GM12878 (cell line): Measurements from ENCODE around the gene PITPNB.

ENCODE experiments used
- CTCF ChIP-seq, 3 experiments: IDR thresholded peaks in 2 of 3; conservative IDR thresholded peaks in 1 of 3; 2 replicates each; pipeline ENCODE4 v1.5.1; 2011; ENCODE audit warnings: low read depth in 3 of 3, low read length in 3 of 3, mild to moderate bottlenecking in 3 of 3, control low read depth in 2 of 3, moderate library complexity in 2 of 3, inconsistent platforms in 1 of 3, mixed read lengths in 1 of 3; ENCODE audit not compliant: control insufficient read depth in 2 of 3, insufficient read depth in 1 of 3; ENCODE audit errors: extremely low read depth in 1 of 3
- E2F4 ChIP-seq: IDR thresholded peaks from 2 replicates; pipeline ENCODE4 v1.6.1; 2012; ENCODE audit warnings: low read depth, low read length, improper control_type of control experiment
- EZH2 ChIP-seq: IDR thresholded peaks from 2 replicates; pipeline ENCODE4 v1.6.1; 2012; ENCODE audit warnings: low read depth, mild to moderate bottlenecking, control low read depth, inconsistent platforms, low read length, borderline replicate concordance; ENCODE audit not compliant: control insufficient read depth
- HDAC6 ChIP-seq: fragments of 200-600 bp; sonication (generic); IDR thresholded peaks from one replicate; pipeline ENCODE4 v1.8.0; 2017; ENCODE audit warnings: antibody characterized with exemption; ENCODE audit not compliant: unreplicated experiment
- KDM1A ChIP-seq: fragments of 200-600 bp; sonication (generic); IDR thresholded peaks from 2 replicates; pipeline ENCODE4 v1.6.1; 2016; ENCODE audit warnings: borderline replicate concordance
- PKNOX1 ChIP-seq: fragments of 450-650 bp; IDR thresholded peaks from 2 replicates; pipeline ENCODE4 v1.6.1; 2016; ENCODE audit warnings: mild to moderate bottlenecking
- POLR2AphosphoS5 ChIP-seq: IDR thresholded peaks from 2 replicates; pipeline ENCODE4 v1.6.1; 2011; ENCODE audit warnings: mild to moderate bottlenecking, low read length, inconsistent platforms
- RBBP5 ChIP-seq: fragments of 200-600 bp; sonication (generic); conservative IDR thresholded peaks from 2 replicates; pipeline ENCODE4 v1.6.1; 2016
- SUZ12 ChIP-seq: fragments of 200-600 bp; sonication (generic); IDR thresholded peaks from one replicate; pipeline ENCODE4 v1.6.1; 2018; ENCODE audit warnings: antibody characterized with exemption, mild to moderate bottlenecking; ENCODE audit not compliant: unreplicated experiment
- ZNF274 ChIP-seq: IDR thresholded peaks from one replicate; pipeline ENCODE4 v1.8.0; 2011; ENCODE audit not compliant: insufficient read length, insufficient read depth

GRCh38 chr22:27912101-27912500 lies 7.0 kb downstream of the PITPNB start:
- TF ChIP-seq ZNF274 (no peak), EZH2 (no peak), E2F4 (no peak), PKNOX1 (no peak), RBBP5 (no peak), KDM1A (no peak), CTCF (IDR thresholded peaks at IDR 0.05 in 2 of 3, conservative IDR thresholded peaks at IDR 0.05 in 1 of 3; ENCODE audit: control insufficient read depth in 2 of 3, extremely low read depth in 1 of 3, insufficient read depth in 1 of 3, low read depth in 3 of 3, low read length in 3 of 3) (no peak), POLR2AphosphoS5 (no peak), HDAC6 (no peak), SUZ12 (no peak)
